HG02588 (cell line): ENCODE measurements around the gene TMEM178B.

Experiments used
- ATAC-seq: cut with Tn5 transposase; IDR thresholded peaks from one replicate; pipeline ENCODE4 v1.9.1; 2021; ENCODE audit warnings: mild to moderate bottlenecking, moderate library complexity; ENCODE audit not compliant: unreplicated experiment

Gene TMEM178B

DNA sequence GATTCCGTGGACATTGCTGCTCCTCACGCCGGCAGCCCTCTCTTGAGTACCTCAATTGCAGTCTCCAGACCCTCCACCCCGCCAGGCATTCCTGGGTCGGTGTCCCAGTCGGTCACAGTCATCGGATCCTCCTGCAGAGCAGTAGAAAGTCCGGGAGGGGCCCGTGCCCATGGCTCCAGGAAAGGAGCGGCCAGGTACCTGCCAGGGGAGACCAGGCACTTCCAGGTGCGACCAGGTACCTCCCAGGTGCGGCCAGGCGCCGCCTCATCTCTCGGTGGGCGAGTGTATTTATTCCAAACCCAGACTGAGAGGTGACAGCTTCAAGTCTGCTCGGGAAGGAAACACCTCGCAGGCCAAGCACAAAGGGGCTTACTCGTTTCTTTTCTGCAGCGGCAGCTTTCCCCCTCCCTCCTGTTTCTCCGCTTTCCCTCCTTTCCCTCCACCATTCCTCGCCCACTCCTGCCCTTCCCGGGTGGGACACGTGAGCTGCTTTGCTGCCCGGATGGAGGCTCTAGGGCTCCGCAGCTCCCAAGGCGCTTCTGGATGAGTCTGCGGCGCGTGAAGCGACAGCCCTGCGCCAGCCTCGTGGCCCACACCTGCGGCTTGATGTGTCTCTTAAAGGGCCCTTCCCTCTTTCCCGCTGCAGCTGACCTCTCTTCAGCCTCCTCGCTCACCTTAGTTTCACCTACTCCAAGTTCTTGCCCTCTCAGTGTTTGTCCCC lies 438.0 kb downstream of the TMEM178B start:
- ATAC-seq, result no peak

DNA sequence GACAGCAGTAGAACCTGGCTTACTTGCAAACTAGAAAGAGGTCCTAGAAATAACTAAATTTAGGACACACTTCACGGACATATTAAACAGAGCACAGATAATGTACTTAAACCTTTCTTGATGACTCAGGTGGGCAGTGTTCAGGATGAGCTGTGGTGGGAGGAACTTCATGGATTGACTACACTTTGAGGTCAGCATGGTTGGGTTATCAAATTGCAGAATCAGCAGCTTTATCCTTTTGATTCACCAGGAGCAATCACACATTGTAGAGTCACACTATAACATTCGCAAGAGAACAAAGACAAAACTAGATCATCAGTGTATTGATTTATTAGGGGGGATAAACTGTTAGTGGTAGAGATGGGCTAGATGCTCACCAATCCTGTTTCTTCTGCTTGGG lies 438.7 kb downstream of the TMEM178B start:
- no peak for ATAC-seq

DNA sequence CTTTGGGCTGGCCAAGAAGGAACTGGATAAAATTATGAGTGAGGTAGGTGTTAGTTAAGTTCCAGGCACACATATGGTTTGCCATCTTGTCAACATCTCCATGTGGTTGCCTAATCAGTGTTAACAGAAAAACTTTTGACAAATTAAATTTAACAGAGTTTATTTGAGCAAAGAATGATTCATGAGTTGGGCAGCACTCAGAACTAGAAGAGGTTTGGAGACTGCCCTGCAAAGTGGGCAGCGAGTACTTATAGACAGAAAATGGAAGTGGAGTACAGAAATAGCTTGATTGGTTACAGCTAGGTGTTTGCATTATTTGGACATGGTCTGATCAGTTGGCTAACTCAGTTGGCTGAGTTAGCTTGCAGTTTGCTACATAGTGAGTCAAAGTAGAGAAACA lies 439.9 kb downstream of the TMEM178B start:
- ATAC-seq, result no peak

DNA sequence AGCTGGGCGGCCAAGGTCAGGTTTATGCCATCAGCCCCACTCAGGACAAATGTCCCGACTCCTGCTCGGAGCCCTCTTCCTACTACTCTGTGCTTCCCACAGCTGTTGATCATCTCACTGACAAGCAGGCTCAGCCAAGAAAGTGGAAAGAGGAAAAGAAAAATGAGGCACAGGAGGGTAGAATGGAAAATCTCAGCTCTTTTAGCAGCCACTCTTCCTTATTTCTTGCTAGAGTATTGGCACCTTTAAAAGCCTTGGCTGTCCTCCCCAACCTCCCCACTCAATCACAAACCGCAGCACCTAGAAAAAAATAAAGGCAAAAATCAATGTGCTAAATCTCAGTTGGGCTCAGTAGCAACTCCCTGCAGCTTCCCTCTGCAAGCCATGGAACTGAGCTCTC lies 442.1 kb downstream of the TMEM178B start:
- no peak for ATAC-seq

DNA sequence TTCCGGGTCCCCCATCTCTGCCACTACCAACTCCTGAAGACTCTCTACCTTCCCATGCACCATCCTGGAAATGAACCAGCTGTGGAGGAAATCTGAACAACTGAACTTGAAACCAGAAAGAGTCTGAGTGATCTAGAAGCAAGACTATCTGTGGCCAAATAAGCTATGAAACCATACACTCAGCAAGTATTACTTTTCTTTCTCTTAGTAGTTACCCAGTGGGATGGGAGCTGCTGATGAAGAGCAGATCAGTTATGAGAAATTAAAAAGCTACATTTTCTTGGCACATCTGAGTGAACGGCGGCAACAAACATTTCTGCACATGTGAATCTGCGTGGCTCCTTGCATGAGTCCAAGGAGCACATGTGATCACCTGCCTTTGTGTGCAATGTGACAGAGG lies 445.8 kb downstream of the TMEM178B start:
- no peak for ATAC-seq

DNA sequence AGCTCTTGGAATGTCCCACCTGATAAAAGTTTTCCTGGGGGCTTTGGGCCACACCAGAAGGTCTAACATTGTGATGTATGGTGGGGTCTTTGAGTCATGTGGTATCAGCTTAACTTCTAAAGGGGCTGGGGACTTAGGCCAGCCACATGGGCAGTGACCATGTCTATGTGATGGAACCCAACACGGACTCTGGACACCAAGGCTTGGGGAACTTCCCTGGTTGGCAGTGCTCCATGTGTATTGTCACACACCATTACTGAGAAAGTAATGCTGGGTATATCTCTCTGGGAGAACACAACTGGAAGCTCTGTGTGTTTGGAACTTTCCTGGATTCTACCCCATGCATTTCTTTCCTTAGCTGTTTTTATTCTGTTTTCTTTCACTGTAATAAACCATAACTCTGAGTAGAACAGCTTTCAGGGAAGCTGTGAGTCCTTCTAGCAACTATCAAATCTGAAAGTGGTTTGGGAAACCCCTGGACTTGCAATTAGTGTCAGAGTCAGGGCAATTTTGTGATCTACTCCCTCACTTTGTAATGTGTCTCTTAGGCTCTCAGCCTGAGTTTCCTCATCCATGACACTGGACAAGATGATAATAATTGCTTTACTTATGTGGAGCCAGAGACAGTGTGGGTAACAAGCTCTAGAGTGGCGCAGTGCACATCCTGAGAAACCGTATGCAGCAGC lies 448.9 kb downstream of the TMEM178B start:
- no peak for ATAC-seq

DNA sequence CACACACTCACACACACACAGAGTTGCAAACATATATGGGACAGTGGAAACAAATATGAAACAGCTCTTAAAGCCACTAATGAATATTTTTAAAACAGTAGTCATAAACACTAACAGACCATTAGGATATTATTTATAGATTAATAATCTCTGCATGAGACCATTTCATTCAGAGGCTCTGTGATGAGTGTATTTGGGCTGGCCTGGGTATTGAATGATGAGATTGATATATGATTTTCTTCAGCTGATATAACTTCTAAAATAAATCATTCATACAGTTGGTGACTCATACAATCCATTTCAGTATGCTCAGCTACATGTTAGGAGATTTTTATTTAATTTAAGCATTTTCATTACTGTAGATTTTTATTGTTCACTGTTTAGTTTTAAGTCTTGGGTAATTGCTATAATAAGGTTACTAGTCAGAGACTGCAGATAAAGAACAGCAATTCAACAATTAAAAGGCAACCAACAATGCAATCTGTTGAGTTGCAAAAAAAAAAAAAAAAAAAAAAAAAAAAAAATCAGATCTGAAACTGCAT lies 452.2 kb downstream of the TMEM178B start:
- ATAC-seq, result no peak

DNA sequence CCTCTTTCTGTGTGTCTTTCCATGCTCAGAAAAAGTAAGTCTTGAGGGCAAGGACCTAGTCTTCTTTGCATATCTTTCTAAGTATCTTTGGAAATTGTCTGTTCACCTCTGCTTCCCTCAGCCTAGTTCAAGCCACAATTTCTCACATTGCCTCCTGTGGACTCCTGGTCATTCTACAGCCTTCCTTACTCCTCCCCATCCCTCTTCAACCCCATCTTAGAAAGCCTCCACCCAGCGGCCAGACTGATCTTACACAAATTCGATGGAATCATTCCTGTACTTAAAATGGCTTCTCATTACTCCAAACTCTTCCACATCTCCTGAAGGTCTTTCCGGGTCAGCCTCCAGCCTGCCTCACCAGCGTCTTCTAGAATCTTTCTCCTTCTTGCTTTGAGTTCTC lies 453.2 kb downstream of the TMEM178B start:
- ATAC-seq, result no peak

DNA sequence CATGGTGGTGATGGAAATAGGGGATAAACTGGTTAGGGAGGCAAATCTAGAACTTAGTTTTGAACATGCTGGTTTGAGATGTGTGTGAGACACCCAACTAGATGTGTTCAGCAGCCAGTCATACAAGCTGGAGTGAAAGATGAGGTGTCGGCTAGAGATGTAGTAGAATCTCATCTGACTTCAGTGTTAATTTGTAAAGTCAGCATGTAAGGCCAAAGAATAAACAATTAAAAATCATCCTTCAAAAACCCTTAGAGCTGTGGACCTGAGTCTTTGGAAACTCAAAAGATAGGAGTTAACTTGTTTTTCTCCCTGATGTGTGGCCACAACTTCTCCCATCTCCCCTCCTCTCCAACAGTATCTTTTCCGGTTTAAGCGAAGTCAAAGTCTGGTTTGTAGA lies 454.5 kb downstream of the TMEM178B start:
- ATAC-seq, result no peak
